B cell (primary cell): ENCODE measurements around the gene TUBAL3. TPM values are rescaled to one million over a fixed set of nuclear protein-coding genes. Genes with fewer than 3 reads are reported as not detected.

Source experiments
- ATAC-seq: fragments of 200-7000 bp; cut with Tn5 transposase; one replicate; pipeline ENCODE4 v1.10.0; 2021; ENCODE audit warnings: low read depth, mild to moderate bottlenecking, moderate number of reproducible peaks, moderate library complexity
- CTCF ChIA-PET: fragments of 350-600 bp; sonication (Branson Sonifier 250); formaldehyde crosslinking; loops from one replicate; lab custom pipeline; 2021; ENCODE audit warnings: antibody characterized with exemption, inconsistent platforms; lab: Charles Lee
- POLR2A ChIA-PET: fragments of 350-600 bp; sonication (Branson Sonifier 250); formaldehyde crosslinking; loops from one replicate; lab custom pipeline; 2021; ENCODE audit warnings: antibody characterized with exemption; lab: Charles Lee
- DNase-seq: peaks from one replicate; pipeline ENCODE4 v3.0.0; 2013
- H2AFZ ChIP-seq: 2 replicates; pipeline ENCODE4 v1.6.1; 2012; ENCODE audit warnings: mild to moderate bottlenecking, low read depth, low read length; ENCODE audit not compliant: insufficient read depth, poor library complexity, severe bottlenecking
- H3K27ac ChIP-seq, 2 donors: 1 replicate in 1 of 2; 2 replicates in 1 of 2; pipeline ENCODE4 v1.5.1; 2012 to 2013; ENCODE audit warnings: low read length in 2 of 2, mild to moderate bottlenecking in 2 of 2, moderate library complexity in 1 of 2
- H3K27me3 ChIP-seq, 4 experiments: fragments of 200-600 bp in 1 of 4; sonication (generic) in 1 of 4; replicated peaks in 1 of 4; 1 replicate in 2 of 4; 2 replicates in 2 of 4; pipeline versions ENCODE4 v1.6.1 to v1.7.0; 2013 to 2016; ENCODE audit warnings: low read length in 3 of 4, mild to moderate bottlenecking in 2 of 4, mixed read lengths in 1 of 4, moderate library complexity in 1 of 4; ENCODE audit not compliant: insufficient read depth in 4 of 4, control insufficient read depth in 3 of 4; ENCODE audit errors: control extremely low read depth in 1 of 4
- H3K36me3 ChIP-seq, 2 experiments: replicated peaks in 1 of 2; 1 replicate in 1 of 2; 2 replicates in 1 of 2; pipeline versions ENCODE4 v1.6.1 to v1.7.1; 2013; ENCODE audit warnings: low read length in 1 of 2; ENCODE audit not compliant: insufficient read depth in 2 of 2, control insufficient read depth in 1 of 2; ENCODE audit errors: control extremely low read depth in 1 of 2, extremely low read depth in 1 of 2
- H3K4me1 ChIP-seq, 2 donors: fragments of 200-600 bp in 1 of 2; sonication (generic) in 1 of 2; 1 replicate in 1 of 2; 2 replicates in 1 of 2; pipeline versions ENCODE4 v1.5.1 to v1.6.1; 2013 to 2017; ENCODE audit warnings: low read length in 2 of 2; ENCODE audit not compliant: control insufficient read depth in 2 of 2, insufficient read depth in 2 of 2
- H3K4me2 ChIP-seq: replicated peaks from 2 replicates; pipeline ENCODE3; 2012; ENCODE audit warnings: mild to moderate bottlenecking, low read depth, low read length; ENCODE audit not compliant: poor library complexity, severe bottlenecking
- H3K4me3 ChIP-seq, 5 experiments: fragments of 200-600 bp in 1 of 5; sonication (generic) in 1 of 5; 1 replicate in 3 of 5; 2 replicates in 2 of 5; pipeline versions ENCODE4 v1.5.1 to v1.7.0; 2011 to 2016; ENCODE audit warnings: low read length in 4 of 5, mild to moderate bottlenecking in 4 of 5, low read depth in 2 of 5, control low read depth in 1 of 5, moderate library complexity in 1 of 5; ENCODE audit not compliant: insufficient read depth in 1 of 5; ENCODE audit errors: control extremely low read depth in 1 of 5, extremely low read depth in 1 of 5
- H3K79me2 ChIP-seq: fragments of 200-600 bp; sonication (generic); one replicate; pipeline ENCODE4 v1.6.0; 2016; ENCODE audit warnings: low read length; ENCODE audit not compliant: control insufficient read depth, insufficient read depth
- H3K9ac ChIP-seq: fragments of 200-600 bp; sonication (generic); 2 replicates; pipeline ENCODE4 v1.6.1; 2017; ENCODE audit warnings: mild to moderate bottlenecking, low read length, moderate library complexity
- H3K9me3 ChIP-seq, 3 donors: one replicate each; pipeline versions ENCODE4 v1.6.1 to v1.7.1; 2013; ENCODE audit warnings: low read length in 2 of 3; ENCODE audit not compliant: control insufficient read depth in 2 of 3, insufficient read depth in 1 of 3; ENCODE audit errors: control extremely low read depth in 1 of 3
- H4K20me1 ChIP-seq: 2 replicates; pipeline ENCODE4 v1.6.0; 2012; ENCODE audit warnings: mild to moderate bottlenecking, low read length; ENCODE audit not compliant: insufficient read depth, control insufficient read depth, poor library complexity, severe bottlenecking
- H3K27ac Mint-ChIP-seq: one replicate; pipeline ENCODE4 v1.8.0; 2021; ENCODE audit warnings: mixed read lengths
- H3K27me3 Mint-ChIP-seq: one replicate; pipeline ENCODE4 v1.8.0; 2021; ENCODE audit warnings: mixed read lengths
- H3K4me1 Mint-ChIP-seq: one replicate; pipeline ENCODE4 v1.8.0; 2021; ENCODE audit warnings: mixed read lengths
- H3K4me3 Mint-ChIP-seq: one replicate; pipeline ENCODE4 v1.8.0; 2021; ENCODE audit warnings: mixed read lengths
- H3K9me3 Mint-ChIP-seq: one replicate; pipeline ENCODE4 v1.8.0; 2022; ENCODE audit warnings: mixed read lengths; ENCODE audit not compliant: insufficient read depth
- CTCF ChIP-seq: fragments of 200-600 bp; IDR thresholded peaks from one replicate; pipeline ENCODE4 v1.8.0; 2022; ENCODE audit warnings: antibody characterized with exemption, mild to moderate bottlenecking
- EZH2 ChIP-seq: IDR thresholded peaks from 2 replicates; pipeline ENCODE4 v1.6.1; 2012; ENCODE audit warnings: borderline replicate concordance, low read depth, mild to moderate bottlenecking, moderate library complexity, low read length; ENCODE audit not compliant: insufficient read depth, poor library complexity, severe bottlenecking
- WGBS: methylation state at CpG from one replicate; pipeline ENCODE4 v1.1.5; 2013; ENCODE audit warnings: missing lambda C conversion rate; ENCODE audit not compliant: insufficient coverage; 5-methylcytosine and 5-hydroxymethylcytosine counted together
- intact Hi-C: fragments of 100-400 bp; cut with micrococcal nuclease; formaldehyde crosslinking; loops from one replicate; pipeline ENCODE4 v1.10.0; 2022
- polyA plus RNA-seq: library from polyadenylated mRNA; depleted of rRNA; stranded (reverse); fragments of >200 nt; gene quantifications from 2 replicates; pipeline ENCODE4 v1.2.3, GENCODE V29; 2012
- total RNA-seq, 2 donors: library from RNA; stranded (reverse); fragments of 120-200 nt in 1 of 2; gene quantifications; 1 replicate in 1 of 2; 2 replicates in 1 of 2; pipeline versions ENCODE4 v1.2.3 to v1.2.4, GENCODE V29; 2013 to 2022

The TUBAL3 gene
- total and polyA plus RNA-seq, 2 donors (not counting 1 experiment from before 2014, with no cell fraction given): not detected

GRCh38 chr10:5390607-5391205, 13.9 kb downstream of the TUBAL3 start:
- no CpG with 5 or more reads among the region's 1 CpG for WGBS
- no peak for TF ChIP-seq CTCF
- TF ChIP-seq EZH2: no peak
- intact Hi-C loops: no loop called here
- Histone ChIP-seq H3K4me1 (no peaks in the 10 kb centered on the region), H3K36me3 (no peaks in the 10 kb centered on the region), H2AFZ (no peak overlapping the region), H3K4me2 (no peak overlapping the region), H3K4me3 (no peak overlapping the region), H3K27me3 (no peaks in the 10 kb centered on the region), H4K20me1 (no peaks in the 10 kb centered on the region), H3K9ac (no peak overlapping the region), H3K79me2 (no peaks in the 10 kb centered on the region), H3K9me3 (peaks cover 1 to 24% (median 8%) of the 10 kb centered on the region in 3 donors), H3K27ac (no peak overlapping the region)
- ATAC-seq (no peak), DNase-seq (no peak)
- CTCF ChIA-PET: no interaction called here
- POLR2A ChIA-PET: no interaction called here
- Mint-ChIP-seq H3K4me1 (no peaks in the 10 kb centered on the region), H3K9me3 (peaks cover 17% of the 10 kb centered on the region), H3K27ac (no peak overlapping the region), H3K4me3 (no peak overlapping the region), H3K27me3 (peaks cover 18% of the 10 kb centered on the region)

- Histone ChIP-seq H3K79me2 (no peaks in the 10 kb centered on the region), H2AFZ (no peak overlapping the region), H3K36me3 (no peaks in the 10 kb centered on the region), H3K9me3 (peaks cover 1 to 24% (median 3%) of the 10 kb centered on the region in 3 donors), H4K20me1 (no peaks in the 10 kb centered on the region), H3K4me1 (no peaks in the 10 kb centered on the region), H3K9ac (no peak overlapping the region), H3K4me3 (no peak overlapping the region), H3K27ac (no peak overlapping the region), H3K4me2 (no peak overlapping the region), H3K27me3 (no peaks in the 10 kb centered on the region)
- H3K4me1 Mint-ChIP-seq: no peaks in the 10 kb centered on the region
- no peak for DNase-seq
- 80% methylated on average over 3 of the region's 5 CpGs for WGBS
- no peak overlapping the region for H3K4me3 Mint-ChIP-seq
- H3K27ac Mint-ChIP-seq: no peak overlapping the region
- ChIA-PET CTCF (no interaction called here), POLR2A (no interaction called here)
- peaks cover 17% of the 10 kb centered on the region for H3K27me3 Mint-ChIP-seq
- peaks cover 17% of the 10 kb centered on the region for H3K9me3 Mint-ChIP-seq
- TF ChIP-seq CTCF (no peak), EZH2 (no peak)
- intact Hi-C loops: no loop called here
- no peak for ATAC-seq
These were observed 17.5 kb downstream of the TUBAL3 start for GRCh38 chr10:5387169-5387568.
